Measurements from ENCODE around the gene ACP6. TPM values are rescaled to one million over a fixed set of nuclear protein-coding genes. Genes with fewer than 3 reads are reported as not detected.
"Not testable (repeated sequence)": the region's sequence is repeated elsewhere in the genome, so short reads cannot be mapped to it uniquely, and the experiment has no call there.

The ACP6 gene
- total RNA-seq, 1 donor from 2014 or later = 5.5 TPM

DNA sequence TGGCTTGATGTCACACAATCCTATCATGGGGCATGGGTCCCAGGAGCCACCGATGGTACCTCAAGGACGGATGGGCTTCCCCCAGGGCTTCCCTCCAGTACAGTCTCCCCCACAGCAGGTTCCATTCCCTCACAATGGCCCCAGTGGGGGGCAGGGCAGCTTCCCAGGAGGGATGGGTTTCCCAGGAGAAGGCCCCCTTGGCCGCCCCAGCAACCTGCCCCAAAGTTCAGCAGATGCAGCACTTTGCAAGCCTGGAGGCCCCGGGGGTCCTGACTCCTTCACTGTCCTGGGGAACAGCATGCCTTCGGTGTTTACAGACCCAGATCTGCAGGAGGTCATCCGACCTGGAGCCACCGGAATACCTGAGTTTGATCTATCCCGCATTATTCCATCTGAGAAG is 46.3 kb downstream of the ACP6 start:
- no peak for DNase-seq (ENCODE audit: extremely low read depth, low read depth, low spot score)

DNA sequence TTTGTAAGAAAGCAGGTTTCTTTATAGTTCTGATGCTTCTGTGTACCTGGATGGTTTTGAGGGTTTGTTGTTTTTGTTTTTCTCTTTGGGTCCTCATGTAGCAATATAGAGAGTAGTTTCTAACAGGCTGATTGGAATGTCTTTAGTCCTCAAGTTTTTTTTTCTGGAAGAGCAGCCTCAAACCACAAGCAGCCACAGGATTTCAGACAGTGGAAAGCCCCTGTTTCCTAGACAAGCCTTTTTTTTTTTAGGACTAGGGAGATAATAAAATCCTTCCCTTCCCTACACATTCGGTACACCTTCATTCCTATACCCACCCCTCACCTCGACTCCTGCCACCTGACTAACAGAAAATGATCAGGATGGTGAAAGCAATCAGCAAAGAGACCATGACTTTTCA is 47.6 kb downstream of the ACP6 start:
- DNase-seq (ENCODE audit: extremely low read depth, low read depth, low spot score) = no peak

DNA sequence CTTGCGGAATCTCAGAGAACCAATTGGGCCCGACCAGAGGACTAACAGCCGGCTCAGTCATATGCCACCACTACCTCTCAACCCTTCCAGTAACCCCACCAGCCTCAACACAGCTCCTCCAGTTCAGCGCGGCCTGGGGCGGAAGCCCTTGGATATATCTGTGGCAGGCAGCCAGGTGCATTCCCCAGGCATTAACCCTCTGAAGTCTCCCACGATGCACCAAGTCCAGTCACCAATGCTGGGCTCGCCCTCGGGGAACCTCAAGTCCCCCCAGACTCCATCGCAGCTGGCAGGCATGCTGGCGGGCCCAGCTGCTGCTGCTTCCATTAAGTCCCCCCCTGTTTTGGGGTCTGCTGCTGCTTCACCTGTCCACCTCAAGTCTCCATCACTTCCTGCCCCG is 49.8 kb downstream of the ACP6 start:
- no peak for DNase-seq (ENCODE audit: extremely low read depth, low read depth, low spot score)

DNA sequence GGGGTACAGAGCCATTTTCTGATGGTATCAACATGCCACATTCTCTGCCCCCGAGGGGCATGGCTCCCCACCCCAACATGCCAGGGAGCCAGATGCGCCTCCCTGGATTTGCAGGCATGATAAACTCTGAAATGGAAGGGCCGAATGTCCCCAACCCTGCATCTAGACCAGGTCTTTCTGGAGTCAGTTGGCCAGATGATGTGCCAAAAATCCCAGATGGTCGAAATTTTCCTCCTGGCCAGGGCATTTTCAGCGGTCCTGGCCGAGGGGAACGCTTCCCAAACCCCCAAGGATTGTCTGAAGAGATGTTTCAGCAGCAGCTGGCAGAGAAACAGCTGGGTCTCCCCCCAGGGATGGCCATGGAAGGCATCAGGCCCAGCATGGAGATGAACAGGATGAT is 50.6 kb downstream of the ACP6 start:
- DNase-seq (ENCODE audit: extremely low read depth, low read depth, low spot score) = no peak

DNA sequence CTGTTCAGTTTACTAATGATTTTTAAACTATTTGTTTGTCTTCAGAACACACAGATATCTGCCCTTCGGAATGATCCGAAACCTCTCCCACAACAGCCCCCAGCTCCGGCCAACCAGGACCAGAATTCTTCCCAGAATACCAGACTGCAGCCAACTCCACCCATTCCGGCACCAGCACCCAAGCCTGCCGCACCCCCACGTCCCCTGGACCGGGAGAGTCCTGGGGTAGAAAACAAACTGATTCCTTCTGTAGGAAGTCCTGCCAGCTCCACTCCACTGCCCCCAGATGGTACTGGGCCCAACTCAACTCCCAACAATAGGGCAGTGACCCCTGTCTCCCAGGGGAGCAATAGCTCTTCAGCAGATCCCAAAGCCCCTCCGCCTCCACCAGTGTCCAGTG is 51.6 kb downstream of the ACP6 start:
- DNase-seq (ENCODE audit: extremely low read depth, low read depth, low spot score) = no peak

DNA sequence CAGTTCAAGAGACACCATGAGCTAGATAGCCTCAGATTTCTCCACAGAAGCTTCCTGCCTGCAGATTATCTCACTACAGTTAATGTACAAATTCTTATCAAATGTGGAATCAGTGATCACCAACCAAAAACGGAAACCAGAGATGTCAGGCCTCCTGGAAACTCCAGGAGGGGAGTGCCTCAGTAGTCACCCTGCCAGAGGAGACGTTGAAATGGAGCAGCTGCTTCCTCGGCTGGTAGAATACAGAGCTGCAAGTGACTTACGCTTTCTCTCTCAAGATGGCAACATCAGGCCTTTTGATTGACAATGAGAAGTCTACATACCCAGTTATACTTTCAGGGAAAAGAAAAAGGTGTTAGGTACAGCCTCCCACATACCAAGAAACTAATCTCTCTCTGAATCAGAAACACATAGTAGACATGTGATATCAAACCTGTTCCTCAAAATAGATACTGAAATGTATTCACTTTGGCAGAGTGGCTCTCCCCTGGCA is 52.2 kb downstream of the ACP6 start:
- DNase-seq (ENCODE audit: extremely low read depth, low read depth, low spot score) = no peak

DNA sequence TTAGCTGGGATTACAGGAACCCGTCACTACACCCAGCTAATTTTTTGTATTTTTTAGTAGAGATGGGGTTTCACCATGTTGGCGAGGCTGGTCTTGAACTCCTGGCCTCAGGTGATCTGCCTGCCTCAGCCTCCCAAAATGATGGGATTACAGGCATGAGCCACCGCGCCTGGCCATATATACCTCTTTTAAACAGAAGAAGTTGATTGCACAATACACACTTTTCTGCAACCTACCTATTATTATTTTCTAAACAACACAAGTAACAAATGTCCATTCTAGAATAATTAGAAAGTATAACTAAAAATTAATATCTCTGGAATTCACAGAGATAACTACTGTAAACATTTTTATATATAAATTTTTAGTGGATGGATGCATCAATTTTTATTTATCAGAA is 55.4 kb downstream of the ACP6 start:
- not testable (repeated sequence) for DNase-seq (ENCODE audit: extremely low read depth, low read depth, low spot score)

DNA sequence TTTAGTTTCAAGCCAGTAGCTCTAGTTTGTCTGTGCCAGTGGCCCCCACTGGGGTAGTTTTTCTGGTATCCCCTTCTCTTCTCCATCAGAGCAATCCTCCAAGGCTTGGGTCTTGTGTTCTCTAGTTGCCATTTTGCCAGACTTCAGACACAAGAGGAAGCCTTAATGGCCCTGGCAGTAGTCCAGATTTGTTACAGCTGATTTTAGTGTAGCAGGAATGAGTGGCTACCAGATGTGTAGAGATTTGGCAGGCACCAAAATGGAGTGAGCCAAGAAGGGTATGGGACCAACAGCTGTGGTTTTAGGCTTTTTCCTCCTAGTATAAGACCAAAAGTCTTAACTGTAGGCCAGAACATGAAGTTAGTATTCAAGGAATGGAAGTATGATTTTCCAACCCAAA is 56.8 kb downstream of the ACP6 start:
- DNase-seq (ENCODE audit: extremely low read depth, low read depth, low spot score) = no peak

DNA sequence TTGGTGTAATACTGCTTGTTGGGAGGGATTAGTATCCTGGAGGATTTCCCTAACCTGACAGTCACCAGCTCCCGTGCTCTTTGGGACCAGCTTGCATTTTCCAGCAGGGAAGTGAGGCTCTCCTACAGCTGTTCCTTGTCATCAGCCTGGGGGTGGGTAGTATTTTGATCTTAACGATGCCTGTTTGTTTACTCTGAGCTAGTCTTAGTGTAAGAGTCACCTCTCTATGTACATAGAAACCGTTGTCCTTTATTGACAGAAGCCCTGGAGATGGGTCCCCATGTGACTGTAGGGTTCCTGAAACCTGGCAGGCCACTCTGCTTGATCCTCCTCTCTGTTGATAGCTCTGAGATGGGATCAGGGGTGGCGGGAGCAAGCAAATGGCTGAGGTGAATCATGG is 58.0 kb downstream of the ACP6 start:
- DNase-seq (ENCODE audit: extremely low read depth, low read depth, low spot score) = no peak

DNA sequence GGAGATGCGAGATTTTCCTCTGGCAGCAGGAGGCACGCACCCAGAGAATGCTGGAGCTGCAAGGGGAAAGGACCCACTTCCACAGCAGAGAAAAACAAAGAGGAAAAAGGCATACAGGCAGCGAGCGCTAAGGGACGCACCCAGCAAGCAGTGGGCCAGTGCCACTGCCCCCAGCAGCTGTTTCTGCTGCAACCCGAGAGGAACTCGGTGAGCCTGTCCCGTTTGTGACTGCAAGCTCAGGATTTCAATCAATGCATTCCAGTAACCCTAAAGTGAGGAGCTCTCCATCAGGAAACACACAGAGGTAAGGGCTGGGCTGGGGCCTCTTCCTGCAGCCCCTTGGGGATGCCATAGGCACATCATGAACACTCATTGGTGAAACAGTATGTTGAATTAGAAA is 58.7 kb downstream of the ACP6 start:
- no peak for DNase-seq (ENCODE audit: extremely low read depth, low read depth, low spot score)

DNA sequence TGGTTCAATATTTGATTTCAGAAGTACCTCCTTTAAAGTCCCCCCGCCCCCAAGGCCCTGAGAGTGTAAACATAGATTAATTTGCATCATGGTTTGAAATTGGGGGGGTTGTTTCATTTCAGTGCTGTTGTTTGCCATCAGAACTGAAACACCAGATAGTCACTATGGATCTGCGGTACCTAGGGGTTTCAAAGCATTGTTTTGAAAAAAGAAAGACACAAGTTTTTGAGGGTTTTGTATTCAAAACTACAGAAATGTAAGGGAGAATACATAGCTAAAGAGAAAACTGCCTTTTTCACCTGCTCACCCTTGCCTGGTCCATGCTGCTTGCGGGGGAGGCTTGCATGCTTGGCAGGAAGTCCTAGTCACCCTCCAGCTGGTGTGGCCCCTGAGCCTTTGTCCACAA is 59.3 kb downstream of the ACP6 start:
- no peak for DNase-seq (ENCODE audit: extremely low read depth, low read depth, low spot score)

DNA sequence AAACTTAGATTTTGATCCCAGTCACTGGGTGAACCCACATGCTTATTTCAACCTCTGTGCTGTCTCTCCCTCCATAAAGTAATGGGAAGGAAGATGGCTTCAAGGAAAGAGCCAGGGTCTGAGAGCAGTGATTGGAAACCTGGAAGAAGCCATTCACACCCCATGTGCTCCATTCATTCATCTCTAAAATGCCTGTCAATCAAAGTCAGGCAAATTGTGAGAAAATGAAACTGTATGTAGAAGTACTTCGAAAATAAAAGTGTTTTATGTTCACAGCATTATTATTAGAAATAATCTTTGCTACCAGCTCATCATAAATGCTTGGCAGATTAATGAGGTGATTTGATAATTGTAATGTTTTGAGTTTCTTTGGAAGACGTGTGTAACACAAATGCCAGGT is 61.0 kb downstream of the ACP6 start:
- DNase-seq (ENCODE audit: extremely low read depth, low read depth, low spot score) = no peak

DNA sequence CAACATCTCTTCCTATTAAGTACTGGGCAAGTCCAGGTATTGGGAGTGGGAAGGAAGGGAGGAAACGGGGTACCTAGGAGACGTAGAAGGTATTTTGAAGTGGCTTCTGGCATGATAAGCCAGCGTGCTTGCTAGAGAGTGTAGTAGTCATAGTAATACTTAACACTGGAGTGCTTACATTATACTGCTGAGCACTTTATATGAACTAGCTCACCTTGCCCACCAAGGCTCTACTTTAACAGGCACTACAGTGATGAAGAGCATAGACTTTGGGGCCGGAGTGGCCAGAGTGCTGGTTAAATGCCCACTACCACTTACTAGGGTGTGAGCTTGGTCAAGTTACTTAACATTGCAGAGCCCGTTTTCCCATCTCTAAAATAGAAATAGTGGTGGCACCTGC is 61.7 kb downstream of the ACP6 start:
- no peak for DNase-seq (ENCODE audit: extremely low read depth, low read depth, low spot score)

DNA sequence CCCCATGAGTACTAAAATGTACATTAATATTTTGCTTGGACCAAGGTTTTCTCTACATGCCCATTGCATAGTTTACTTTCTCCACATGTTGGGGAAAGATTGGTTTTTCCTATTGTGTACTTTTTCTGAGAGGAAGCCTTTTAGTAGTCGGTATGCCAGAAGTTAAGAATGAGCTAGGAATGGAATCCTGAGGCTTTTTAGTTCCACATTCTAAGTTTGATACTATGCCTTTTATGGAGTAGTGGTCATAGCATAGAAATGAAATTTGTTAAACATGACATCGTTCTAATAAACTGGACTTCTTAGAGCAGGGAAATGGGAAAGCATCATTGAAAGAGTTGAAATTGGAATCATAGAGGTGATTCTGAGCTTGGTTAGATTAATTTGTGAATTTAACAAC is 64.7 kb downstream of the ACP6 start:
- DNase-seq (ENCODE audit: extremely low read depth, low read depth, low spot score) = no peak

DNA sequence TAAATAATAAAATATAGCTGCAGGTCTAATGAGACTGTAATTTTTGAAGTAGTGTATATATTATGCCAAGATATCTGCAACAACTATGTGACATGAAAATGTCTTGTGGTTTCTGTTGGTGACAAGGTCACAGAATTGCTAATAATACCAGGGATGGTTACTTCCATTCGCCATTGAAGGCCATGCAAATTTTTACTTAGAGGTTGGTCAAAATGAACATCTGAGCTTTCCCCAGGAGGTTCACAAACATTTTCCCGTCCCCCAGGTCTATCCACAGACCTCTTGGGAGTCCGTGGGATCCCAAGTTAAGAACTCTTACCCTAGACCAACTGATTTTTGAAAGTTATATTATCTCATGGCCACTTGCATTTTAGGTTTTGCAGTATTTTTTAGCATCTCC is 66.3 kb downstream of the ACP6 start:
- no peak for DNase-seq (ENCODE audit: extremely low read depth, low read depth, low spot score)

DNA sequence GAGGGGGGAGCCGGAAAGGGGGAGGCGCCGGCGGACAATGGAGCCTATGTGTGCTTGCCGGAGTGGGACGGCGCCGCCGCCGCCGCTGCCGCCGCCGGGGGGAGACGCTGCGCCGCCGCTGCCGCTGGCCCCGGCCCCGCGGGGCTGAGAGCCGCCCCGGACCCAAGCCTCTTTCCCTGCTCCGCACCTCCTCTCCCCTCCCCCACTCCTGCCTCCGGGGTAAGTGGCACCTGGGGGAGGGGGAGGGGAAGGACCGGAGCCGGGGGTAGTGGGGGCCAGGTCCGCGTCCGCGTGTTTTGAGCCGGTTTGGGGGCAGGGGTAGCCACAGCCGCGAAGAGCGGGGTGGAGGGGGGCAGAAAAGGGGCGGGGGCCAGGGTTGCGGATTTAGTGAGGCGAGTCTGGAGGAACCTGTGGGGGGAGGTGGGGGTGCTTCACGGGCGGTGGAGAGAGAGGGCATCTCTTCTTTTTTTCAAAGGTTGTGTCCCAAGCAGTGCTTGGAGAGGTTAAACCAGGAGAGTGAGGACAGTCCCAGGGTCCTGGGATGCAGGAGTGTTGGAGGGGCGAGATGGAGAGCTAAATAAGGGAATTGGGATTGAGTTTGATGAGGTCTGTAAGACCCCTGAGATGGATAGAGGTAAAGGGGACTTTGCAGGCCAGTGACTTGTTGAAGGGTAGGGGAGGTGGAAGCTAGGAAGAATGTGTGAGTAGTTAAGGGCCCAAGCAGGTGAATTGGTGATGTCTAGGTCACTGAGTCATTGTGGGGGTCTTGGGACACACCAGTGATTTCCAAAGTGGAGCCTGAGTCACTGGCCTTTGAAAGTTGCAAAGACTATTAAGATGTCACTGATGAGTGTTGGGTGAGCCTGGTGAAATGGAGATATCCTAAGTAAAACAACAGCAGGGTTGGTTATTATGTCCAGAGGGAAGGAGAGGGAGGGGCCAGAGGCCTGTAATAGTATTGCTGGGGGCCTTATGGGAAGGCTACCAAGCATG is 69.9 kb downstream of the ACP6 start:
- no peak for DNase-seq (ENCODE audit: extremely low read depth, low read depth, low spot score)

DNA sequence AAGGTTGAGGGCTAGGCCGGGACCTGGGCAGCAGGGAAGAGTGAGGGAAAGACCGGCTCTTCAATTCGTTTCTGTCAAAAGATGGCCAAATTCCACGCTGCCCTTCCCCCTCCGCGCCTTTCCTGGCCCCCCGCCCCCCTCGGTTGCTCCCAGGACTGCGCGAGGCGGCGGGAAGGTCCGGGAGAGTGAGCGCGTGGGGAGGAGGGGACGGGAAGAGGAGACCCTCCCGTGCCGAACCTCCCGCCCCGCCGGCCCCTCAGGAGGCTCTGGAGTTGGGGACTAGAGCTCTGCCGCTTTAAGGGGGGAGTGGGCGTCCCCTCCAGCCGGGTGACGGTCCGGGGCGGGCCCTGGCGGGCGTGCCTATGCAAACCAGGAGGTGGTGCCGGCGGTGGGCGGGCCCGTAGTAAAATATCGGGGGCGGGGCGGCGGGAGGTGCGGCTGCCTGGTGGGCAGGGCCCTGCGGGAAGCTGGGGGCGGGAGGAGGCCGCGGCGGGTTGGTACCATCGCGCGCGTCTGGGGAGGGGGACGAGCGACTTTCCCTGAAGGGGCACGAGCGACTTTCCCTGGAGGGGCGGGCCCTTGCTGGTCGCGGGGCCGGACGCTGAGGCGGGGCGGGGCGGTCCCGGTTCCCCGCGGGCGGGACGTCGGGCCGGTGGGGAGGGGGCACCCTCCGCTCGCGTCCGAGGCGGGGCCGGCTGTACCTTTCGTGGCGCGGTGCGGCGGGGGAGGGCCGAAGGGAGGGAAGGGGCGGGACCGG is 70.8 kb downstream of the ACP6 start:
- no peak for DNase-seq (ENCODE audit: extremely low read depth, low read depth, low spot score)

DNA sequence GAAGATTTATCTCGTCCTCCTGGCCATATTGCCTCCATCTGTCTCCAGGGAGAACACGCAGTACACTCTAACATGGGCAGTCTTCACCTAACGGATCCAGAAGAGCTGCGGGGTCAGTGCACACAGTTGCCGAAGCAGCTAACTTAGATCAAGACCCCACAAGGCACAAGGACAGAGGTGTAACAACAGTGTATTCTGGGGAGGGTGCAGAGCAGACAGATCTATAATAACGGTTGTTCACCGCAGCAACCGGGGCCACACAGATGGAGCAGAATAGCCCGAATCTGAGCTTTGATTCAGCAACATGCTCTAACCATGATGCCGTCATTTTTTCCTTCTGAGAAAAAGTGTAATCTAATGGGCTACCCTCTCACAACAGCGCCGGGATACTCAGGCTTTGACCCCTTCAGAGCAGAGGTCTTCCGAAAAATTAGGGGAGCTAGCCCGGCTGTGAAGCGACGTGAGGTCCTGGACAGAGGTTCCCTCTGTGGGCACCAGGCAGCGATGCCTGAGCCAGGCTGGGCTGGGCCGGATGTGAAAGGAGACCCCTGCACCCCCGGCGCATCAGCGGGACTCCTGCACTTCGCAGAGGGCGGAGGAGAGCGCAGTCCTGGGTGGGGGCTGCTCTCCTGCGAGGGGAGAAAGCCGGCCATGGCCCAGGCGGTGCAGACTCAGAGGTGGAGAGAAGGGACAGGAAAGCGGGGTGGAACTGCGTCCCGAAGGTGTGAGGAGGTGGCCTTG is 71.5 kb downstream of the ACP6 start:
- no peak for DNase-seq (ENCODE audit: extremely low read depth, low read depth, low spot score)

DNA sequence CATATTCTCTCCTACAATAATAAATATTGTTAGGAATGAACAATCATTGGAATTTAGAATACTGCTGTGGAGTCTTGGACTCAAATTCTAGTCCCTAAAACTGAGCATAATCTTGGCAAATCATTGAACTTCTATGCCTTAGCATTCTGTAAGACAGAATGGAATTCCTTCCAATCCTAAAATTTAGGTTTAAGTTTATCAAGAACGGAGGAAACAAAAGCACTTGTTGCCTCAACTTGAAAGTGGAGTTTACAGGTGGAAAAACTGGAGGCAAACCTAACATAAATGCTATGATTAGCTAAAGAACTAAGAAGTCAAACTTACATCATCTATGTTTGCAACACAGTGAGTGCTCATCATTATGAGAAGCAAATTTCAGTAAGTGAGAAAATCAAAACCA is 73.3 kb downstream of the ACP6 start:
- DNase-seq (ENCODE audit: extremely low read depth, low read depth, low spot score) = no peak

Data from glomerular endothelial cell (primary cell).